Measurements from ENCODE around the gene WDR33.
A peak's percentile ranks its signal among the peaks of the same experiment; 100 is the strongest.

Gene WDR33

DNA sequence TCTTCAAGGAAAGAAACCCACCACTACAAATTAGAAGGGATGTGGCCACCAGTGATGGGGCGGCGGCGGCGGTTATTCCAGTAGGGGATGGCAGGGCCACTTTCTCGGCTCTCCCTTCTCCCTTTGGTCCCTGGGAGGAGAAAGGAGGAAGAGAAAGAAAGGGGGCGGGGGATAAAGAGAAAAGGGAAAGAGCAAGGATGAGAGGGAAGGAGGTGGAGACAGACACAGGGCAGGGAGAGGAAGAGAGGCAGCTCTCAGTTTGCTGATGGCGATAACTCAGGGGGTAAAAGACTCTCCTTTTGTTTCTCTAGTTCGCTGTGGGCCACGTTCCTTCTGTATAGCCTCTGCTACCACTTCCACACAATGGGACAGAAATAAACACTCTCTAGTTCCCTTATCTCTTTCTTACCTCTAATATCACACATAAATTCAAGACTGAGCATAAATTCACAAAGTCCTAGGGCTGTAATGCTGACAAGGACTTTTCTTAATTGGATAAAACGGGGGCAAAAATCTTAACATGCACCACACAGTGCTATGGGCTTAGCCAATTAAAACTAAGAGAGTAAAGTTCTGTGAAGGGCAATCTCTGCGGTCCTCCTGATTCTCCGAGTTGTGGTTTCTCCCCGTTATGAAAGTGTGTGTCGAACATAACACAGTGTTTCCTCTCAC lies 95.1 kb downstream of the WDR33 start:
- DNase-seq = no peak

DNA sequence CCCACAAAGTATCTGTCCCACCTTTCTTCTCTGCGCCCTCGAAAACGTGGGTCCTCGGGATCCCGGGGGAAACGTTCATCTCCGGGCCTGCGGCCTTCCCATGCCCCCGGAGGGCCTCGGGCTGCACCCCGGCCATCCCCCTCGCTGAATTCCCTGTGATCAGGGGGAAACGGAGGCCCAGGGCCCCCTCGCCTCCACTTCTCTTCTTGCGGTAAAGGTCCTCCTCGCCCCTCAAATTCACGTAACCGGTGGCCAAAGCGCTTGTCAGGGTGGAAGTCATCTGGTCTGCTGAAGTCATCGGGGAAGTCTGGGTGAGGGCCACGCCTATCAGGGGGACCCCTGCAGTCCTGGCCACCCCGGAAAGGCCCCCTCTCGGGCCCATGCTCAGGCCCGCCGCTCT lies 97.4 kb downstream of the WDR33 start:
- DNase-seq = no peak

DNA sequence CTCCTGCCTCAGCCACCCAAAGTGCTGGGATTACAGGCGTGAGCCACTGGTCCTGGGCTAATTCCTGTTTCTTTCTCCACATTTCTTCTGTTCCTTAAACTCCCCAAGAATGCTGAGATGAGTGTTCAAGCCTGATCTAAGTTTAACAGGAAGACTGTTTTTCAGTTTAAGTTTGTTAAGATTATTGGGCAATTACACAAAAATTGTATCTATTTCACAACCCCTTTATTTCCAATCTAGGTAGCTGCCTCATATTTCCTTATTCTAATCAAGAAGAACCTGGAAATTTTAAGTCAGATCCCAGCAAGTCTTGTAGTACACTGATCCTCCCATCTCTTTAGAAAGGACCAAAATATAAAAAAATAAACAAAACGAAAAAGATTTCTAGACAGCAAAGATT lies 98.0 kb downstream of the WDR33 start:
- DNase-seq = peak; percentile 12

GRCh38 chr2:127709336-127709735 lies 101.6 kb downstream of the WDR33 start:
- DNase-seq = no peak

DNA sequence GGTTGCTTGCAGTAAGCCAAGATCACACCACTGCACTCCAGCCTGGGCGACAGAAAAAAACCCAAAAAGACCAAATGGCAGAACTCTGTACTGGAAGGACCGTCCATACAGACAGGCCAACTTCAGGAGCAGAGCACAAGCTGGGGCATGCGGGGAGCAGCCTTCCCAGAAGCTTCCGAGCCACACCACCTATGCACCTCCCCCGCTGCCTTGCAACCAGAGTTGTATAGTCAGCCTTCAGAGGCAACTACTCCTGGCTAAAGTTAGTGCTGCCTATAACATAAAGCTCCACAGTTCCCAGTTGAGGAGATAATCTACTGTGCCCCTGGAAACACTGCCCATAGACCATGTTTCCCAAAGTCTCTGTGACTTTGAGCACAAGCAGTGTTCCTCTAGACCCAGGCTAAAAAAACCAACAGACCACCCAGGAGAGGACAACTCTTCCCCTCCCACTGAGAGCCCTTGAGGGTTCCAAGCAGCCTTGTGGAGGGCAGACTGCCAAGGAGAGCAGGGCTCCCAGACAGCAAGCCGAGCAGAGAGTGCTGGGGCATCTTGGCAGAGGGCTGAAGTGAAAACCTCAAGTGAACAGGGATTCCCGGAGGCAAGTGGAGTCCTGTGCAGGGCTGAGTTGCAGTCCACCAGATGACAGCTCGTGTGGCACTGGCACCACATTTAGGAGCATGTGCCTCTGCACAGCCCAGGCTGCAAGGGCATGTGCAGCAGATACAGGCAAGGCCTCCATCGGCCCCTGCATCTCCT lies 102.9 kb downstream of the WDR33 start:
- no peak for DNase-seq

DNA sequence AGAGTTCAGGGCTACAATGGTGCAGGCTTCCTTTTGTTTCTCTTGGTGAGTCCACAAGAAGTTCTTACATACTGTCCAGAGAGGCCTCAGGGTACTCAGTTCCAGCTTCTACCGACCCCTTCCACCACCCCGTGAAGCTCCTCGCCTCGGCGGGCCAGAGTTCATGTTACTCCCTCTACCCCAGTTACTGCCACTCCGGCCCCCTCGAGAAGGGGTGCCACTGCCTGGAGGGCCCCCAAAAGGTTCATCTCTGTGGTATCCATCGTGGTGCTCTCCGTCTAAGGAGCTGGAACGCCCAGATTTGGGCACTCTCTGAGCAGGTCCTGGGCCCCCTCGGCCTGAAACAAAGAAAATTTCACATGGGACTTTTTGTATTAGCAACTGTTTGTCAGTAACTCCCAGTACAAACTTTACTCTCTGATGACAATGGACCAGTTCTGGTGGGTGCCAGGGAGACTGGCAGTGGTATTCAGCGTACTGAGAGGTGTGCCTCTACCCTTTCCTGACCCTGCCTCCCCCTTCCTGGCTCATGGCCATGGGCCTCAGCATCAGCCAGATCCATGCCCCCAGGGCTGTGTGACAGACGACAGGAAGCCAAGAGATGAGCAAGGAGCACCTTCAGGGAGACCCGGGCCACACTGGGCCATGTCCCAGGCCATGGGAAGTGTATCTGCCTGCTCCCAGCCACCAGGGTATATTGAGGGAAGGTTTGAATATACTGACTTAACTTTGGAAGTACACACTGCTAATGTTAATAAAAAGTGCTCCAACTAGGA lies 104.6 kb downstream of the WDR33 start:
- DNase-seq = no peak

- DNase-seq = peak; percentile 53
Observed at GRCh38 chr2:127705391-127706065, 105.4 kb downstream of the WDR33 start.

- DNase-seq = no peak
Observed at GRCh38 chr2:127704641-127705390, 106.2 kb downstream of the WDR33 start.

DNA sequence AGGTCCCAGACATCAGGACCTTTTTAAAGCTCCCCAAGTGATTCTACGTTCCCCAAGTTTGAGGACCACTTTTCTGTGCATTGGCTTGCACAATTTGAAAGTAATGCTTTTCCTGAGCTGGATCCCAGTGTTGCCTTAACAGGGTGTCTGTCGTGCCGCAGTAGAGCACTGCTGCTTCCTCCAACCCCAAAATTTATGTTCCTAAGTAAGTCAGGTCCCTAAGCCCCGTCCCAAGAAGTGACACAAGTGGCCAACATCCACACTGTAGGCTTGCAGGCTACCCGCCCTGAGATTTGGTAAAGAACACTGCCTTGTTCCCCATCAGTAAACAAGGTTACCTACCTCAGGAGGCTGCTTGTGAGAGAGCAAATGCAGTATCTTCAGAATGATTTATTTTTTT lies 107.7 kb downstream of the WDR33 start:
- DNase-seq = no peak

DNA sequence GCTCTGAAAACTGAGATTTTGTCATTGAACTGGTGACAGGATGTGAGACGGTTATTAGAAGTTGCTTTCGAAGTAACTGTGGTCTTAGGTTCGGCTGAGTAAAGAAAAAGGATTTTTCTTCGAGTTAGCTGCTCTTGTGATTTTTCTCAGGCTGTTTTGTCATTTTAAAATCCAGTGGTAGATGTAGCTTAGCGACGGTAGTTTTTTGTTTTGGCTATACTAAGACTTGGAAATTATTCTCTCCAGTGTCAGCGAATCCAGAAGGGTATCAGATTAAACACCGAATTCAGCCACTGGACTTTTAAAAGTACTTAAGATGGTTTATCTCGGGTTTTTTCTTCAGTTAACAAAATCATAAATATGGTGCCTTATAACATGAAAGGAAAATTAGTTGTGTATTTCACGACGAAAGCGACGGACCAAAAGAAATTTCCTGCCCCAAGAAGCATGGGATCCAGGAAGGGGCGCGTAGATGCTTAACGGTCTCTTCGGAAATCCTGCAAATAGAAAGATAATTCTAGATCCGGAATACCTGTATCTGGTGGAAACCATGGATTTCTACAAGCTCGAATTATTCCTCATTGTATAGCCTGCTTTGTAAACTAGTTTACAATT lies 108.5 kb downstream of the WDR33 start:
- DNase-seq = no peak

DNA sequence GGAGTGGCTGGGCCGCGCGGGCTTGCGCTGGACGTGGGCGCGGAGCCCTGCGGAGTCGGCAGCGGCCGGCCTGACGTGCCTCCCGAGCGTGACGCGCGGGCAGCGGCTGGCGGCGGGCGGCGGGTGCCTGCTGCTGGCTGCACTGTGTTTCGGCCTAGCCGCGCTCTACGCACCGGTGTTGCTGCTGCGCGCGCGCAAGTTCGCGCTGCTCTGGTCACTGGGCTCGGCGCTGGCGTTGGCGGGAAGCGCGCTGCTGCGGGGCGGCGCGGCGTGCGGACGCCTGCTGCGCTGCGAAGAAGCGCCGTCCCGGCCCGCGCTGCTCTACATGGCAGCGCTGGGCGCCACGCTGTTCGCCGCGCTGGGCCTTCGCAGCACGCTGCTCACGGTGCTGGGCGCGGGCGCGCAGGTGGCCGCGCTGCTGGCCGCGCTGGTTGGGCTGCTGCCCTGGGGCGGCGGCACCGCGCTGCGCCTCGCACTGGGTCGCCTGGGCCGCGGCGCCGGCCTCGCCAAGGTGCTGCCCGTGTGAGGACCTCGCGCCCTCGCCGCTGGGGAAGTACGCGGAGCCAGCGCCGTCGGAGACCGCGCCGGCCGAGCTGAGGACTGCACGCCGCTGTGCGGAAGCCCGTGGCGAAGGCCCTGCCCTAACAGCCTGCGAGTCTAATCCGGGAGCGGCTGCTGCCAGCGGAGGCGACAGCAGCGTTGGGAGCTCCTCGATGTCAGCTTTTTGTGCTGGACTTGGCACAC lies 109.1 kb downstream of the WDR33 start:
- peak; percentile 87 for DNase-seq

DNA sequence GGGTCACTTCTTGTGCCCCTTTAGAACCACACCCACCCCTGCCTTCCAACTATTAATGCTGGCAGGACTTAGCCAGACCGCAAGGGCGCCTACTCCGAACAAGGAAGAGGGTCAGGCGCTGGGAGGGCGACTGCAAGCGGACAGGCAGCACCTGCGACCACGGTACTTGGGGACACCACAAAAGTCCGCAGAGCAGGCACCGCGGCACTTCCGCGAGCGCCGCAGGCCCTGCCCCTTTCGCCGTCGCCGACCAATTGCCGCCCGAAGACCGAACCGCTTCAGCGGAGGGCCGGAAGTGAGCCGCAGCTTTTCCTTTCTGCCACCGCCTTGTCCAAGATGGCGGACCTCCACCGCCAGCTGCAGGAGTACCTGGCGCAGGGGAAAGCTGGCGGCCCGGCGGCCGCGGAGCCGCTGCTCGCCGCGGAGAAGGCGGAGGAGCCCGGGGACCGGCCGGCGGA lies 109.7 kb downstream of the WDR33 start, which contains the start of gene SFT2D3:
Gene SFT2D3, plus strand, starts transcription at position 305 of the 458 bp plus-strand sequence. Its CDS starts 32 bp downstream, at position 337.
- DNase-seq = peak; percentile 93

DNA sequence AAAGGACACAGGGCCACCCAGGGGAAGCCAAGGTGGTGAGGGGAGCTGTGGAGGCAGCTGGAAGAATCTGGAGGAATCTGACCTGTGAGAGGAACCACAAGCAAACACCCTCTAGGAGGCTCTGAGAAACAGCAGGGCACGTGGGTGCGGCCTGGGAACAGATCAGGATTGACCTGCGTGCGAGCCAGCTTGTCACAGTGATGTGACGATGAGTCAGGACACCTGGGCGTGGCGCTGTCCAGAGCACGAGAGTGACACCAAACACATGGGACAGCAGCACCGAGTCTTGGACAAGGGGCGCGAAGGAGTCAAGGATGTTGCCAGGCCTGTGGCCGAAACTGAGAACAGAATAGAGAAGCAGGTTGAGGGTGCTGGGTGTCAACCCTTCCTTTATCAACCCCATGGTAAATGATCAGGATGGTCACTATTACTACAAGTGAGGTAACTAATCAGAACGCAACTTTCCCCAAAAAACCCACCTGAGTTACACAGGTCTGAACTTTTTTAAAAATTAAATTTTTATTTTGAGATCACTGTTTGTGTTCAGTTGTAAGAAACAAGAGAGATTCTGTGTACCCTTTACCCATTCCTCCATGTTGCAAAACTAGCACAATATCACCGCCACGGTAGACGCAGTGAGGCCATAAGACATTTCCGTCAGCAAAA lies 110.3 kb downstream of the WDR33 start:
- DNase-seq = peak; percentile 94

DNA sequence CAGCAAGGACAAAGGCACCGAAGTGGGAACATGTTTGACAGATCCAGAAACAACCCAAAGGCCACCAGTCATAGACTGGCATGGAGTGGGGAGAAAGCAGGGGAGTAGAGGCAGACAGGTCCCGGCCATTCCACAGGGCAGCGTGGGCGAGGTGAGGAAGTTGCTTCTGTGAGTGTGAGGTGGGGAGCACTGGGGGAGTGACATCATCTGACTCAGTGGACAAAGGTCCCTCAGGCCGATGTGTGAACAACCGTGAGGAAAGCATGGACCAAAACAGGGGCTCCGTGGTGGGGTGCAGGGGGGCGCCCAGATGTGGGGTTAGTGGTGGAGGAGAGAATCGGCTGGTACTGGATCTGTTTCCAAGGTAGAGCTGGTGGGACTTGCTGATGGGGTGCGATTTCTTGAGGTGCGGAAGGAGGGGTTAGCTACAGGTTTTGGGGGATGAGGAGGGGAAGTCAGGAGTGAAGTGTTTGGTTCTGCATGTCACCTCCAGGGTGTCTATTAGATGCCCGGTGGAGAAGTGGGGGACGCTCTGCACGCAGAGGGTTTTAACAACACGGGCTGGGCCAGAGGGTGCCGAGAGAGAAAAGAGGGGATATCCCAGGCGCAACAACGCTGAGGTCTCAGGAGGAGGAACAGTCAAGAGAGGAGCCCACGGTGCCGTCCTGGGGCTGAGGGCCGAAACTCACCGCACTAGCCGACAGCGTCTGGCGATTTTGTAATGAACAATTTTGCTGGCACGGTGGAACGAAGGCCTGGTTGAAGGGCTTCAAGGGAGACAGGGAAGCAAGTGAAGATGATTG lies 112.2 kb downstream of the WDR33 start:
- no peak for DNase-seq

DNA sequence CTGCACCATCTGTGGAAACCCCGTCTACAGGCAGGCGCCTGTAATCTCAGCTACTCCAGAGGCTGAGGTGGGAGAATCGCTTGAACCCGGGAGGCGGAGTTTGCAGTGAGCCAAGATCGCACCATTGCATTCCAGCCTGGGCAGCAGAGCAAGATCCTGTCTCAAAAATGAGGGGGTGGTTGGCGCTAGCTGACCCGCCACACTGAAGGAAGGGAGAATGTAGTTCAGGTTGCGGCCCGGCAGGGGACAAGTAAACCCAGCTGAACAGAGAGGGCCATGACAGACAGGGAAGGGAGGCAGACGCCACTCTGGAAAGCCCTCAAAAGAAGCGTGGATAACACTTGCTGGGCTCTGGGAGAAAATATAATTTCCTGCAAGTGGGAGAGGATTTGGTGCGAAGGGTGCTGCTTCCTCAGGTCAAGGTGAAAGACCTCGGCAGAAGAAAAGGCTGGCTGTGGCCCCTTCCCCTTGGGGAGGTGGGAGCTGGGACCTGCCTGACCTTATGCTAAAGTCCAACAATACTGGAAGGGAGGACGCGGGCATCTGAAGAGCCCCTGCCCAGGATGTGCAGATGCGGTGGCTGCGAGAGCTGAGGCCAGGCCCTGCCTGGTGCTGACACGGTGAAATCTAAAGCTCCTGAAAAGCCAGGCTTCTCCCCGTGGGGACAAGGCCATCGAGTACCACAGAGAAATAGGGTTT lies 113.3 kb downstream of the WDR33 start:
- DNase-seq = no peak

- DNase-seq = peak; percentile 77
Observed at GRCh38 chr2:127695491-127696472, 115.2 kb downstream of the WDR33 start.

GRCh38 chr2:127694986-127695385 lies 116.0 kb downstream of the WDR33 start:
- no peak for DNase-seq

- no peak for DNase-seq
Observed at GRCh38 chr2:127690696-127691095, 120.3 kb downstream of the WDR33 start.
